GM21825 (cell line): ENCODE measurements around the gene NPR2.

Experiments used
- ATAC-seq: cut with Tn5 transposase; IDR thresholded peaks from one replicate; pipeline ENCODE4 v1.9.1; 2021; ENCODE audit warnings: mild to moderate bottlenecking, moderate library complexity; ENCODE audit not compliant: unreplicated experiment

NPR2 gene

GRCh38 chr9:35763181-35763580 is 28.2 kb upstream of the NPR2 start:
- no peak for ATAC-seq

DNA sequence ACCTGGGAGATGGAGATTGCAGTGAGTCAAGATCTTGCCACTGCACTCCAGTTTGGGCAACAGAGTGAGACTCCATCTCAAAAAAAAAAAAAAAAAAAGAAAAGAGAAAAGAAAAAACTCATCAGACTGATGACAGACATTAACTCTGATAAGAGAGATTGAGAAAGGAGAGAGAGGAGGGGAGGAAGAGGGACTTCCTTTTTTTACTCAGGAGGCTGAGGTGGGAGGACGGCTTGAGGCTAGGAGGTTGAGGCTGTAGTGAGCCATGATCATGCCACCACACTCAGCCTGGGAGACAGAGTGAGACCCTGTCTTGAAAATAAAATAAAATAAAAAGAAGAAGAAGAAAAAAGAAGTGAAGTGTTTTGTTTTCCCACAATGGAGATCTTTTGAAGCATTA is 27.6 kb upstream of the NPR2 start:
- no peak for ATAC-seq

- no peak for ATAC-seq
Observed at GRCh38 chr9:35766997-35767396, 24.4 kb upstream of the NPR2 start.

DNA sequence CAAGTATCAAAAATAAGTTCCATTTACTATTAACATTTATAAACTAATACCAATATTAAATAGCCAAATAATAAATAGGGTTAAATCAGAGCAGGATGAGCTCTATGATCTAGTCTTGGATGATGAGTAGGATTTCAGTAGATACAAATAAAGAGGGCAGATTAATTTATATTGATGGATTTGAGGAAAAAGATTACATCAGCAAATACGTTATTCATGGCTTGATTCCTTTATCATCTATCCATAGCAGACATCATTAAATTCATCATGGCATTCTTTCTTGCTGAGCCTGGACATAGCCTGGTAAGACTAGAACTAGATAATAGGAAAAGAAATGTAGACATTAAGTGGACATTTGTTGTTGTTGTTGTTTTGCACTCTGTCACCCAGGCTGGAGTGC is 23.9 kb upstream of the NPR2 start:
- ATAC-seq: no peak

GRCh38 chr9:35769763-35770162 is 21.6 kb upstream of the NPR2 start:
- no peak for ATAC-seq

GRCh38 chr9:35771075-35771433 is 20.3 kb upstream of the NPR2 start:
- ATAC-seq: no peak

DNA sequence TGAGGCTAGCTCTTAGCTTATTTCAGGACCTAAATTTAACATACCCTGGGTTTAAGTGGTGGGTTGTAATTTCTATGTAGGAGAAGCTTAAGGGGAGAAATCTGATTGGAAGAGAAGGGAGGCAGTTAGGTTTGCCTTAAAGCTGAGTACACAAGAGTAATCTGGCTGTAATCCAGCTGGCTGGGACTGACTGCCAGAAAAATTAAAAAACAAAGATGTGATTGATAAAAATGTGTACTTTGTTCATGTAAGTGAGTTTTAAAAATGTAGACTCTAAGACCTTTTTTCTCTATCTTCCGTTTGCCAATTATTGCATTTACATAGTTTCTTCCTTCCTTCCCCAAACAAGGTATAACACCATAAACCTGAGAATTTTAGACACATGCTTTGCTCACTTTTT is 19.9 kb upstream of the NPR2 start:
- no peak for ATAC-seq

- no peak for ATAC-seq
Observed at GRCh38 chr9:35771943-35772342, 19.4 kb upstream of the NPR2 start.

DNA sequence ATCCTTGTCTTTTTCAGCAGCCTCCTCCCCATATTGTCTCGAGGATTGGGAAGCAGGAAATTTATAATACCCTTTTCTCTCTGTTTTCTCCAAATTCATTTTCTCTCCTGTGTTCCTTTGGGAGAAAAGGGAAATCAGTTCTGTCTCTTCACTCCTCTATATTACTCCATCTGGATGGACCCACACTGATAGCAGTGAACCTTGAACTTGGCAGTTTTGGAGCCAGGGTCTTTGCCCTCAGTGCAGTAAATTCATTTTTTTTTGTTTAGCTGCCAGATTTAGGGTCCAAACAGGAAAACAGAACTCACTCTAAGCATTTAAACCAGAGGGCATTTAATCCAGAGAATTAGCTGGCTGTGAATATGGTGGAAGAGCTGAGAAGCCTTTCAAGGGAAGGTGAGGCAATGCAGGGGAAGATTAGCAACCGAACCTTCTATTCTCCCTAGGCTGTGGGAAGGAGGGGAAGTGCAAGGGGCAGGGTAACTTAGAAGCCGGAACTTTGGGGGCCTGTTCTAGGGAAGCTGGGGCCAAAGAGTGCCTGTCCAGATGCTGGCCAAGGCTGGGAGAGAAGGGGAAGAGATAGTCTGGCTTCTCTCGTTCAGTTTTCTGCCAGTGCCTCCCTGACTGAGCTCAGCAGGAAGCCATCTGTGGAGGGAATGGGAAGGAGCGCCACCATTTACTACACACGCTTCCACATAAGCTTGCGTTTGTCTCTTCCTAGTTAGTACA is 16.3 kb upstream of the NPR2 start:
- ATAC-seq: no peak

- ATAC-seq: no peak
Observed at GRCh38 chr9:35776018-35776417, 15.4 kb upstream of the NPR2 start.

GRCh38 chr9:35778496-35778895 is 12.9 kb upstream of the NPR2 start:
- no peak for ATAC-seq

- ATAC-seq: no peak
Observed at GRCh38 chr9:35781066-35781465, 10.3 kb upstream of the NPR2 start.

DNA sequence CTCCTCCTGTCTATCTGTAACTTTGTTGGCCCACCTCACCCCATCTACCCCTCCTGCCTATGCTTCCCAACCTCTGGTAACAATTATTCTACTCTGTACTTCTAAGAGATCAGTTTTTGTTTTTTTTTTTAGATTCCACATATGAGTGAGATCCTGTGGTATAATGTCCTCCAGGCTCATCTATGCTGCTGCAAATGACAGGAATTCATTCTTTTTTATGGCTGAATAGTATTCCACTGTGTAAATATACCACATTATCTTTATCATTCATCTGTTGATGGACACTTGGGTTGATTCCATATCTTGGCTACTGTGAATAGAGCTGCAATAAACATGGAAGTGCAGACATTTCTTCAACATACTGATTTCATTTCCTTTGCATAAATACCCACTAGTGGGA is 8.0 kb upstream of the NPR2 start:
- no peak for ATAC-seq

DNA sequence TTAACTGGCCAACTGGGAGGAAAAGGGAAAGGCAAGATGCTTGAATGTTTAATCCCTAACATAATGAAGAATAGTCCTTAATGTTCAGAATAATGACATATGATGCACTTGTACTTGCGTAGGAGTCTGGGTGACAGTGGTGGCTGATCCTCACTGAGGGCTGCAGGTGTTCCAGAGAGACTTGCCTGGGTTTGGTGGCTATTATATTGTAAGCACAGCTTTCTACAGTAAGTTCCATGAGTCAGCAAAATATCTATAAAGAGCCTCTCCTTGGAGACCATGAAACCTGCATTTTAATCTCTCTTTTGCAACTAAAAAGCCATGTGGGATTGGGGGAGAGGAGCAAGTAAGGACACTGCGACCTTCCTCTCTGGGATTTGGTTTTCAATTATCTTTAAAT is 1.9 kb upstream of the NPR2 start:
- ATAC-seq: no peak

DNA sequence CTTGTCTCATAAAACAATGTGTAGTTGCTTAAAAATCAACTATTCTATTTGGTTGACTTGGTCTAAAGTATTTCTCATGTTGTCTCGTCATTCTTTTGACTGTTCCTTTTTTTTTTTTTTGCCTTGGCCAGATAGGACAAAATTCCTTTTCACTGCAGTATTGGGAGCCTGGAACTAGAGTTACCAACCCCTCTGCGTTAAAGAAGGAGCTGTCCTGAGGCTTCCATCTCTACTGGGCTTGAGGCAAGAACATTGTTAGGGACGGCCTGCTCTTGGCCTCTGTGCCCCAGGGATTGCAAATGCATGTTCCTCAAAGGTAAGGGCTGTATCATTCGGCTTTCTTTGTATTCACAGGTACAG is 1.4 kb upstream of the NPR2 start:
- no peak for ATAC-seq

GRCh38 chr9:35790385-35791296 is 750 bp upstream of the NPR2 start:
- no peak for ATAC-seq

DNA sequence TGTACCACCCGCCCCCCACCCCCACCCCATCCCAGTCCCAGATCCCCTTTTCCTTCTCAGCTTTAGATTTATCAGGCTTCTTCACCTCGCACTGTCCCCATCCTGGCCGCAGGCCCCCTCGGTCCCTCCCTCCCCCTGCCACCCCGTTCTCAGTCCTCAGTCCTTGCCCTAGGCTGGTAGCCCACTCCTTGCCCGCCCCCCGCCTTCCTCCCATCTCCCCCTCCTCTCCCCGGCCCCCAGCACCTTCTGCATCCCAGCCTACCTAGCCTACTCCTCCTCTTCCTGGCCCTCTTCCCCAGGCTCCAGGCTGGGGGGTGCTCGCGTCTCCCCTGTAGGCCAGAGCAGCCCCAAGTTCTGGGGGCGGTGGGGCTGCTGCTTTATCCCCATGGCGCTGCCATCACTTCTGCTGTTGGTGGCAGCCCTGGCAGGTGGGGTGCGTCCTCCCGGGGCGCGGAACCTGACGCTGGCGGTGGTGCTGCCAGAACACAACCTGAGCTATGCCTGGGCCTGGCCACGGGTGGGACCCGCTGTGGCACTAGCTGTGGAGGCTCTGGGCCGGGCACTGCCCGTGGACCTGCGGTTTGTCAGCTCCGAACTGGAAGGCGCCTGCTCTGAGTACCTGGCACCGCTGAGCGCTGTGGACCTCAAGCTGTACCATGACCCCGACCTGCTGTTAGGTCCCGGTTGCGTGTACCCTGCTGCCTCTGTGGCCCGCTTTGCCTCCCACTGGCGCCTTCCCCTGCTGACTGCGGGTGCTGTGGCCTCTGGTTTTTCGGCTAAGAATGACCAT is 828 bp downstream of the NPR2 start:
- no peak for ATAC-seq

GRCh38 chr9:35792826-35793225 is 1.4 kb downstream of the NPR2 start:
- ATAC-seq: no peak

DNA sequence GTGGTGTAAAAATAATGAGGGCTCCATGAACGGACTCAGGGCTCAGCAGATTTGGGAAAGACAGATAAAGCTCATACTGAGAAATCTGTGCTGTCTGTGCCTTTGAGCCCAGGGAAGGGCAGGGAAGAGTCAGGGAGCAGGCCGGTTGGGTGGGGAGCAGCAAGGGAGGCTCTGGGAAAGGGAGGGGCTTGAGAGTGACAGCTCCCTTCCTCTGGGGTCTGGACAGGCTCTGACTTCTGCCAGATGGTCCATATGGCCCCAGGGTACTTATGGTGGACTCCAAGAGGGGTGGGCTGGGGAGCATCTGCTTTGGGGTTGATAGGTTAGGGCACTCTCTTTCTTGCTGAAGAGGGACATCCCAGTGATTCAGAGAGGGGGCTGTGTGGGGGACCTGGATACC is 2.1 kb downstream of the NPR2 start:
- ATAC-seq: no peak

DNA sequence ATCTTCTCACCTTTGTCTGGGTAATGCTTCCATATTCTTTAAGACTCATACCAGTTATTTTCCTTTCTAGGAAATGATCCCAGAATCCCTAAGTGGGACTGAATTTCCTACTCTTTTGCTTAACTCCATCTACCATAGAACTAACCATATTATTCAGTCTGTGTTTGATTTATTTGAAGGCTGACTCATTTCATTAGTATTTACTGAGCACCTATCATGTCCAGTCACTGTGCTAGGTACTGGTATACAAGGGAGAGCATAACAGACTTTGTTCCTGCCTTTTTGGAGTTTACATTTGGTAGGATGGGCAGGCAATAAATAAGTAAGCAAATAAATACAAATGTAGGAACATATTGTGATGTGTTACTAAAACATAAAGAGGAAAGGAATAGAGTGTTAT is 4.3 kb downstream of the NPR2 start:
- ATAC-seq: no peak

DNA sequence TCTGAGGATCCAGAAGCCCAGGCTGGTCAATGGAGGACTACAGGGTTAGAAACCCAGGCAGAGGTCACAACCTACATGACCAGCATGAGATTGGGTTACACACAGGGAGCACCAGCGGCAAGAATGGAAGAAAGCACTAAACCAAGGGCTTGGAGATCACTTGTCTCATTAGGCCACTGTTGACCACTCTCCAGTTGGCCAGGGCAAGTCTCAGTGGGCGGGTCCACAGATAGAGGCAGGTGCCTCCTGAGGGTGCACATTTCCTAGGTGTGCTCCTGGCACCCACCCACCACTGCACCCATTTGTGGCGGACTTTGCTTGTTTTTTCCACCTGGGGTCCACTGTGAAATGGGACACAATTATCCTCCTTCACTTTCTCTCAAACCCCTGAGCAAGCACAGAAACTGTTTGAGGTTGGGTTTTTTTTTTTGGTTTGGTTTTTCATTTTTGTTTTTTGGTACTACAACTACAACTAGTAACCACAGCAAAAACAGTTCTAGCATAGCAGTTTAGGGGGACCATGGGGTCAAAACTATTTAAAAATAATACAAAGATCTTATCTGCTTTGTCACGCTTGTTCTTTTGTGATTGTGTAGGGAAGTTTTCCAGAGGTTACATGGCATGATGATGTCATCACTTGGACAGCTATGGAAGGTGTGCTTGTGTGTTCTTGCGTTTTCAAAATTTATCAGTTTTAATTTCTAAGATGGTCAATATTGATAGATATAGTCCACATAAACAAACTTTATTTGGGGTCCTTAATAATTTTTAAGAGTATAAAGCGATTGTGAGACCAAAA is 6.1 kb downstream of the NPR2 start:
- ATAC-seq: no peak
